AG04449 (cell line): Measurements from ENCODE around the gene KCNJ9.

Source experiments
- CTCF ChIA-PET: fragments of 350-600 bp; formaldehyde crosslinking; extraction: SDS; loops from one replicate; lab custom pipeline; 2021; ENCODE audit warnings: antibody characterized with exemption; lab: Yijun Ruan, JAX
- POLR2A ChIA-PET: fragments of 400-600, 350-600 bp; formaldehyde crosslinking; extraction: SDS; loops from one replicate; lab custom pipeline; 2020; ENCODE audit warnings: antibody characterized with exemption, inconsistent platforms; lab: Yijun Ruan, JAX
- DNase-seq: peaks from one replicate; pipeline ENCODE4 v3.0.0-alpha.2; 2010; ENCODE audit warnings: low read depth, low spot score
- H3K4me3 ChIP-seq: 2 replicates; pipeline ENCODE4 v1.5.1; 2011; ENCODE audit warnings: low read depth, mild to moderate bottlenecking, control low read depth, low read length
- TF ChIP-seq, protein P1 (sequence below): IDR thresholded peaks from one replicate; pipeline ENCODE4 v1.5.1; 2011; ENCODE audit warnings: mild to moderate bottlenecking, moderate library complexity, low read length, control low read depth, inconsistent platforms; ENCODE audit not compliant: insufficient read depth; ENCODE audit errors: missing control alignments

Gene KCNJ9

DNA sequence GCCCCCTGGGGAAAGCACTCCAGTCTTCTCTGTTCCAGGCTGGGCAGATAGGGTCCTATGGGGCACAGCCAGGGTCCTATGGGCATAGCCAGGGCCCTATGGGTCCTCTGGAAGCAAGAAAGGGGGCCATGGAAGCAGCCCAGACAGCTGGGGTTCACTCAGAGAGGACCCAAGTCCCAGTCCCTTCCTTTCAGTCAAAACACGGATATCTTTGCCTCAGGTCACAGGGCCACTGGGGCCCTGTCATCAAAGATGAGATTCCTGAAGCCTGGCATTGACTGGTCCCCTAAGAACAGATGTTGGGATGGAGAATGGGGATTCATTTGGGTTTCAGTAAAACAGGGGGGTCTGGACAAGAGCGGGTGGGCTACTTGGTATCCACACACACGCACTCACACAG, 8.5 kb downstream of the KCNJ9 start:
- TF ChIP-seq, protein P1, sequence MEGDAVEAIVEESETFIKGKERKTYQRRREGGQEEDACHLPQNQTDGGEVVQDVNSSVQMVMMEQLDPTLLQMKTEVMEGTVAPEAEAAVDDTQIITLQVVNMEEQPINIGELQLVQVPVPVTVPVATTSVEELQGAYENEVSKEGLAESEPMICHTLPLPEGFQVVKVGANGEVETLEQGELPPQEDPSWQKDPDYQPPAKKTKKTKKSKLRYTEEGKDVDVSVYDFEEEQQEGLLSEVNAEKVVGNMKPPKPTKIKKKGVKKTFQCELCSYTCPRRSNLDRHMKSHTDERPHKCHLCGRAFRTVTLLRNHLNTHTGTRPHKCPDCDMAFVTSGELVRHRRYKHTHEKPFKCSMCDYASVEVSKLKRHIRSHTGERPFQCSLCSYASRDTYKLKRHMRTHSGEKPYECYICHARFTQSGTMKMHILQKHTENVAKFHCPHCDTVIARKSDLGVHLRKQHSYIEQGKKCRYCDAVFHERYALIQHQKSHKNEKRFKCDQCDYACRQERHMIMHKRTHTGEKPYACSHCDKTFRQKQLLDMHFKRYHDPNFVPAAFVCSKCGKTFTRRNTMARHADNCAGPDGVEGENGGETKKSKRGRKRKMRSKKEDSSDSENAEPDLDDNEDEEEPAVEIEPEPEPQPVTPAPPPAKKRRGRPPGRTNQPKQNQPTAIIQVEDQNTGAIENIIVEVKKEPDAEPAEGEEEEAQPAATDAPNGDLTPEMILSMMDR = no peak
- ChIA-PET POLR2A (no interaction called here), CTCF (interaction anchor here (1.2 to 9.2 kb wide), 3 partner anchors 16 to 162 kb away, joined by 4 to 147 read pairs (median 116); partner anchors contain the start of gene KCNJ10)
- DNase-seq = no peak
- no peak overlapping the region for H3K4me3 ChIP-seq

- TF ChIP-seq, protein P1 = no peak
- CTCF ChIA-PET = interaction anchor here (1.2 to 1.9 kb wide), 2 partner anchors 10 to 161 kb away, joined by 4 read pairs; partner anchors contain the start of gene KCNJ9
- POLR2A ChIA-PET = no interaction called here
- no peak for DNase-seq
- no peak overlapping the region for H3K4me3 ChIP-seq
These were observed 9.4 kb downstream of the KCNJ9 start for GRCh38 chr1:160090760-160091159.

DNA sequence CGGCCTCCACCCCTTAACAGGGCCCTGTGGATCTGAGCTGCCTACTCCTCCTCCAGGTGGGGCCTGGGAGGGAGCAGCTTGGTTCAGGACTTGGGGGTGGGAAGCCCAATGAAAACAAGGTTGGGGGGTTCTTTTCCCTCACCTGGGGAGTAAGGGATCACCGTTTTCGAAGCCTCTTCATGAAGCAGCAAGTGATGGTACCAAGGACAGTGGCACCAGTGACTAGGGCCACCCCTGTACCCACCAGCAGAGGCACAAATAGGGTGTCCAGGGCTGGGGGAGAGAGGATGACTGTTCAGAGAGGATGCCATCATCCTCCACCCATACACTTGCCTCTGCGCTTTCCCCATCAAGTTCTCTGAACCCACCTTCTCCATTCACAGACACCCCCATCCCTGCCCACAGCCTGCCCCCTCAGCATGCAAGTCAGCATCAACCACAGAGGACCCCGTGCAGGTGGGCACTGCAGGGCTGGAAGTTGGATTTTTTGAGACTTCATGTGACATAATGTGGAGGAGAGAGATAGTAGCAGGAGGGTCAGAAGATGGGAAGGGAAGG, 10.4 kb downstream of the KCNJ9 start:
- ChIA-PET CTCF (interaction anchor here (1.1 to 2.0 kb wide), 4 partner anchors 10 to 199 kb away, joined by 3 to 8 read pairs (median 4); partner anchors contain the start of gene KCNJ9), POLR2A (no interaction called here)

GRCh38 chr1:160092366-160093068, 11.2 kb downstream of the KCNJ9 start:
- ChIA-PET POLR2A (no interaction called here), CTCF (interaction anchor here (1.1 to 2.0 kb wide), 4 partner anchors 9 to 199 kb away, joined by 3 to 8 read pairs (median 4); no protein-coding TSS in a partner anchor)
- TF ChIP-seq, protein P1 = no peak
- no peak for DNase-seq
- no peak overlapping the region for H3K4me3 ChIP-seq

More for the DNA sequence above, 10.4 kb downstream of the KCNJ9 start:
- TF ChIP-seq, protein P1 = no peak
- no peak for DNase-seq
- no peak overlapping the region for H3K4me3 ChIP-seq

- TF ChIP-seq, protein P1 = no peak
- CTCF ChIA-PET = interaction anchor here (1.3 to 6.8 kb wide), 4 partner anchors 7 to 159 kb away, joined by 5 to 100 read pairs (median 9); no protein-coding TSS in a partner anchor
These were observed 11.7 kb downstream of the KCNJ9 start for GRCh38 chr1:160093069-160093395.

DNA sequence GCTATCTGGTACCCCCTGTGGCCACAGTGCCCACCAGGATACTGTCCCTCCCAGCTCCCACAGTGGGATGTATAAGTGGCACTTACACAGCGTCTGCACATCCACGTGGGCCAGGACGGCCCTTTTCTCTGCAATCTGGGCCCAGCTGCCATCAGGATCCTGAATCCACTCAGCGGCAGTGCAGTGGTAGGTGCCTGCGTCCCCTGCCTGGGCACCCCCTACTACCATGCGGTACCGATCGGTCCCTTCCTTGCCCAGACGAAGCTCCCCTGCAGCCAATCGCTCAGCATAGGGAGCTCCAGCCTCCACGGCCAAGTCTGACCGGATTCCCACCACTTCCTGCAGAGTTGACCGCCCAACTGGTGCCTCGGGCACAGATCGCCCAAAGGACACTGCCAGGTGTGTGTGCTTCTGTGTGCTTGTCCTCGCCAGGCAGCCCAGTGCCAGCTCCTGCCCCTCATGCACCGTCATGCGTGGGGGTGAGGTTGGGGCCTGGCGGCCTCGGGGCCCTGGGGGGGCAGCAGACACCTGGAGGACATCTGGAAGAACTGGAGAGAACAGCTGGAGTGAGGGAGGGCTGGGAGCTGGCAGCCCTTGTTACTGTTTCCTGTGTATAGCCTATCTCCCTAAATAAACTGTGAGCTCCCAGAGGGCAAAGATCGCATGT, 12.4 kb downstream of the KCNJ9 start:
- DNase-seq = no peak
- no peak overlapping the region for H3K4me3 ChIP-seq
- ChIA-PET POLR2A (no interaction called here), CTCF (interaction anchor here (0.6 to 6.8 kb wide), 8 partner anchors 7 to 158 kb away, joined by 3 to 100 read pairs (median 4); no protein-coding TSS in a partner anchor)
- TF ChIP-seq, protein P1 = no peak

More at GRCh38 chr1:160093069-160093395, 11.7 kb downstream of the KCNJ9 start:
- no peak for DNase-seq
- no peak overlapping the region for H3K4me3 ChIP-seq
- POLR2A ChIA-PET = no interaction called here
